ENCODE data around the gene INPP5J.
A peak's percentile ranks its signal among the peaks of the same experiment; 100 is the strongest.

The INPP5J gene

GRCh38 chr22:31136155-31136554 lies 13.4 kb downstream of the INPP5J start:
- H3K4me1 ChIP-seq = peaks cover 41% of the 10 kb centered on the region
- no peaks in the 10 kb centered on the region for H3K9me3 ChIP-seq (ENCODE audit: control insufficient read depth, low read length)
- H3K27me3 ChIP-seq (ENCODE audit: control insufficient read depth, insufficient read depth, low read length) = no peaks in the 10 kb centered on the region
- H3K27ac ChIP-seq = peak overlapping the region; percentile 93
- no peak overlapping the region for H3K4me2 ChIP-seq (ENCODE audit: low read length)
- H3K9ac ChIP-seq = no peak overlapping the region
- H2AFZ ChIP-seq = no peak overlapping the region
- H3K4me3 ChIP-seq (ENCODE audit: low read depth, low read length) = no peak overlapping the region
- TF ChIP-seq CTCF (IDR thresholded peaks at IDR 0.05) = no peak
- H3K36me3 ChIP-seq (ENCODE audit: control insufficient read depth, insufficient read depth, low read length) = no peaks in the 10 kb centered on the region
- H3K79me2 ChIP-seq = no peaks in the 10 kb centered on the region

GRCh38 chr22:31136711-31137110 lies 13.9 kb downstream of the INPP5J start:
- peak overlapping the region; percentile 93 for H3K27ac ChIP-seq
- no peak overlapping the region for H3K4me2 ChIP-seq (ENCODE audit: low read length)
- no peaks in the 10 kb centered on the region for H3K27me3 ChIP-seq (ENCODE audit: control insufficient read depth, insufficient read depth, low read length)
- H3K9me3 ChIP-seq (ENCODE audit: control insufficient read depth, low read length) = no peaks in the 10 kb centered on the region
- no peak for TF ChIP-seq CTCF (IDR thresholded peaks at IDR 0.05)
- H2AFZ ChIP-seq = no peak overlapping the region
- peaks cover 37% of the 10 kb centered on the region for H3K4me1 ChIP-seq
- H3K79me2 ChIP-seq = no peaks in the 10 kb centered on the region
- no peaks in the 10 kb centered on the region for H3K36me3 ChIP-seq (ENCODE audit: control insufficient read depth, insufficient read depth, low read length)
- no peak overlapping the region for H3K4me3 ChIP-seq (ENCODE audit: low read depth, low read length)
- no peak overlapping the region for H3K9ac ChIP-seq

GRCh38 chr22:31137721-31138120 lies 15.0 kb downstream of the INPP5J start:
- H3K79me2 ChIP-seq = no peaks in the 10 kb centered on the region
- no peaks in the 10 kb centered on the region for H3K27me3 ChIP-seq (ENCODE audit: control insufficient read depth, insufficient read depth, low read length)
- no peak overlapping the region for H3K9ac ChIP-seq
- H3K4me3 ChIP-seq (ENCODE audit: low read depth, low read length) = no peak overlapping the region
- no peaks in the 10 kb centered on the region for H3K36me3 ChIP-seq (ENCODE audit: control insufficient read depth, insufficient read depth, low read length)
- H3K27ac ChIP-seq = no peak overlapping the region
- no peak overlapping the region for H3K4me2 ChIP-seq (ENCODE audit: low read length)
- no peaks in the 10 kb centered on the region for H3K9me3 ChIP-seq (ENCODE audit: control insufficient read depth, low read length)
- H3K4me1 ChIP-seq = peaks cover 32% of the 10 kb centered on the region
- no peak for TF ChIP-seq CTCF (IDR thresholded peaks at IDR 0.05)
- no peak overlapping the region for H2AFZ ChIP-seq

- Histone ChIP-seq H3K9ac (no peak overlapping the region), H3K27ac (no peak overlapping the region), H3K36me3 (ENCODE audit: control insufficient read depth, insufficient read depth, low read length) (no peaks in the 10 kb centered on the region), H3K4me1 (peaks cover 31% of the 10 kb centered on the region), H3K27me3 (ENCODE audit: control insufficient read depth, insufficient read depth, low read length) (no peaks in the 10 kb centered on the region), H3K9me3 (ENCODE audit: control insufficient read depth, low read length) (no peaks in the 10 kb centered on the region), H3K4me3 (ENCODE audit: low read depth, low read length) (no peak overlapping the region), H3K79me2 (no peaks in the 10 kb centered on the region), H3K4me2 (ENCODE audit: low read length) (no peak overlapping the region), H2AFZ (no peak overlapping the region)
- TF ChIP-seq CTCF (IDR thresholded peaks at IDR 0.05) = no peak
Observed at GRCh38 chr22:31138126-31138525, 15.4 kb downstream of the INPP5J start.

GRCh38 chr22:31139066-31139465 lies 16.3 kb downstream of the INPP5J start:
- Histone ChIP-seq H3K4me2 (ENCODE audit: low read length) (no peak overlapping the region), H3K9ac (no peak overlapping the region), H2AFZ (no peak overlapping the region), H3K4me1 (peaks cover 32% of the 10 kb centered on the region), H3K79me2 (no peaks in the 10 kb centered on the region), H3K36me3 (ENCODE audit: control insufficient read depth, insufficient read depth, low read length) (no peaks in the 10 kb centered on the region), H3K27ac (no peak overlapping the region), H3K9me3 (ENCODE audit: control insufficient read depth, low read length) (no peaks in the 10 kb centered on the region), H3K4me3 (ENCODE audit: low read depth, low read length) (no peak overlapping the region), H3K27me3 (ENCODE audit: control insufficient read depth, insufficient read depth, low read length) (no peaks in the 10 kb centered on the region)
- TF ChIP-seq CTCF (IDR thresholded peaks at IDR 0.05) = no peak

Data from parathyroid adenoma (tissue), 2 donors.